Tongue (tissue), 2 donors: ENCODE measurements around the gene ARHGAP9. TPM values are rescaled to one million over a fixed set of nuclear protein-coding genes. Genes with fewer than 3 reads are reported as not detected.

ENCODE experiments used
- DNase-seq: peaks from one replicate; pipeline ENCODE4 v3.0.0-alpha.2; 2015
- total RNA-seq: library from RNA; depleted of rRNA; stranded (reverse); fragments of >200 nt; gene quantifications from one replicate; pipeline ENCODE4 v1.2.3, GENCODE V29; 2014

The ARHGAP9 gene
- total RNA-seq, 1 donor from 2014 or later, result 2.5 TPM

DNA sequence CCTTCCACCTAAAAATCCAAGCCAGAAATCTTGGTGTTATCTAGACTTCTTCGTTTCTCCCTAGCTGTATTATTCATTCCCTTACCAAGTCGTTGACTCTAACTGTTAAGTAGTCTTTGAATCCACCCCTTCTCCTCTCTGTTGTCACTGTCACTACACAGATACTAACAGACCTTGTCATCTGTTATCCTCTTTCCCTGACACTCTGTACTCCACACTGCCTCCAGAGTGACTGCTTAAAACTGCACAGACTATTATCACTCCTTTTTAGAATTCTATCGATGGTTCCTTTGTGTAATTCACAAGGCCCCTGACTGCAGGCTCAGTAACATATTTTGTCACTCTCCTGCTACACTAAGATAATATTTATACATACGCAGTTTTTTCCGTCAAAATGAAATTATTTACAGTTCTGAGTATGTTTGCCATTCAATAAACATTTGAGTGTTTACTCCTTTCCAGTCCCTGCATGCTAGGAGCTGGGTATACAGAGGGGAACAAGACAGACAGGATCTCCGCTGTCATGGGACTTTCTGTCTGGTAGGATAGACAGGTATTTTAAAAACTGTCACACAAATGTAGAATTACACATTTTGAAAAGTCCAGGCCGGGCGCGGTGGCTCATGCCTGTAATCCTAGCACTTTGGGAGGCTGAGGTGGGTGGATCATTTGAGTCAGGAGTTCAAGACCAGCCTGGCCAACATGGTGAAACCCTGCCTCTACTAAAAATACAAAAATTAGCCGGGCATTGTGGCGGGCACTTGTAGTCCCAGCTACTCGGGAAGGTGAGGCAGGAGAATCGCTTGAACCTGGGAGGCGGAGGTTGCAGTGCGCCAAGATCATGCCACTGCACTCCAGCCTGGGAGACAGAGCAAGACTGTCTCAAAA, 12.0 kb upstream of the ARHGAP9 start:
- DNase-seq, result no peak

DNA sequence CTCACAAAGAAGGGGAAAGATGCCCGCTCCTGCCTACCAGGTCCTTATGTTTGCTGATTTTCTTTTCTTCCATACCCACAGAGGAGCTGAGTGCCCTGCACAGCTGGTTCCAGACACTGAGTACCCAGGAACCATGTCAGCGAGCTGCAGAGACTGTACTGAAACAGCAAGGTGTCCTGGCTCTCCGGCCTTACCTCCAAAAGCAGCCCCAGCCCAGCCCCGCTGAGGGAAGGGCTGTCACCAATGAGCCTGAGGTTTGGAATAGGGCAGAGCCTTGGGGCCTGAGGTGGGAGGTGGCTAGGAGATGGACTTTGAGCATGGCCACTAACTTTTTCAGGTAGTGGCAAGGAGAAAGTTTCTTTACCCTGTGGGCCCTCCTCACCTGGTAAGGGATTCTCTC, 10.5 kb upstream of the ARHGAP9 start:
- DNase-seq, result no peak

DNA sequence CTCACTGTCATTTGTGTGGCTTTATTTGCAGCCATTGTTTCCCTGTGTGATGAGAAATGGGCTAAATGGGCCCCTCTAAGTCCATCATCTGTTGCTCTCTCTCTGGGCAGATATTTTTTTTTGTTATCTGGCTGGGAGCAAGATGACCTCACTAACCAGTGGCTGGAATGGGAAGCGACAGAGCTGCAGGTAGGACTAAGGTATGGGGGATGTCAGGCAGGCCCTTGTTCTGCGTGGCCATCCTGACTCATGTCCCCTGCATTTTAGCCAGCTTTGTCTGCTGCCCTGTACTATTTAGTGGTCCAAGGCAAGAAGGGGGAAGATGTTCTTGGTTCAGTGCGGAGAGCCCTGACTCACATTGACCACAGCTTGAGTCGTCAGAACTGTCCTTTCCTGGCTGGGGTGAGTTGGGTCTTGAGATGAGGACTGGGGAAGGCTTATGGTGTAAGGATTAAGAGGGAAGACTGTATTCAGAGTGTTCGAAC, 9.5 kb upstream of the ARHGAP9 start:
- no peak for DNase-seq

DNA sequence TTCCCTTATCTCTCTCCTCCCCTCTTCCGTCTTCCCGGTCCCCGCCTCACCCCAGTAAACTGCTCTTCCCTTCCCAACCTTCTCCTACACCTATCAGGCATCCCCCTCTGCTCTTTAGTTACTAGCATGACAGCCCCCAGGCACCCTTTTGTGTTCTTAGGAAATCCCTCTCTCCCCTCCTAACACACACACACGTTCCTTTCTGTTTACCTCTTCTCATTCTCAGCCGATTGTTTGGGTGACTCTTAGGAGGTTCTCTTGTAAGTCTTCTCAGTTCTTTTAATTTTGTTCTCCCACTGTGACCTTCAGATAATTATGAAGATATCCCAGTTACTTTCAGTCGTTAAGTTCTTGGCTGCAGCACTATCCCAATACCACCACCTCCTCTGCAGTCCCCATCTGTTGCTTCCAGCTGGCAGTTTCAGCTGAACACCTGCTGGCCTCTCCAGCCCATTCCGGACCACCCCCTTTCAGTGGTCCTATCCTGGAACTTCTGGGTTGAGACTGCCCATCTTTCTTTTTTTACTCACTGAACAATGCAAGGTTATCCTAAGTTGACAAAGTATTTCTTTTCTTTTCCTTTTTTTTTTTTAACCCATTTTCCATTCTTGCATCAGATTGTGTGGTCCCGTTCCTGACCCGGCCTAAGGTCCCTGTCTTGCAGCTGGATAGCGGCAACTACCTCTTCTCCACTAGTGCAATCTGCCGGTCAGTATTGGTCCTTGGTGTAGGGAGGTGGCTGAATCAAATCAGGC, 8.9 kb upstream of the ARHGAP9 start:
- DNase-seq, result peak; percentile 25

DNA sequence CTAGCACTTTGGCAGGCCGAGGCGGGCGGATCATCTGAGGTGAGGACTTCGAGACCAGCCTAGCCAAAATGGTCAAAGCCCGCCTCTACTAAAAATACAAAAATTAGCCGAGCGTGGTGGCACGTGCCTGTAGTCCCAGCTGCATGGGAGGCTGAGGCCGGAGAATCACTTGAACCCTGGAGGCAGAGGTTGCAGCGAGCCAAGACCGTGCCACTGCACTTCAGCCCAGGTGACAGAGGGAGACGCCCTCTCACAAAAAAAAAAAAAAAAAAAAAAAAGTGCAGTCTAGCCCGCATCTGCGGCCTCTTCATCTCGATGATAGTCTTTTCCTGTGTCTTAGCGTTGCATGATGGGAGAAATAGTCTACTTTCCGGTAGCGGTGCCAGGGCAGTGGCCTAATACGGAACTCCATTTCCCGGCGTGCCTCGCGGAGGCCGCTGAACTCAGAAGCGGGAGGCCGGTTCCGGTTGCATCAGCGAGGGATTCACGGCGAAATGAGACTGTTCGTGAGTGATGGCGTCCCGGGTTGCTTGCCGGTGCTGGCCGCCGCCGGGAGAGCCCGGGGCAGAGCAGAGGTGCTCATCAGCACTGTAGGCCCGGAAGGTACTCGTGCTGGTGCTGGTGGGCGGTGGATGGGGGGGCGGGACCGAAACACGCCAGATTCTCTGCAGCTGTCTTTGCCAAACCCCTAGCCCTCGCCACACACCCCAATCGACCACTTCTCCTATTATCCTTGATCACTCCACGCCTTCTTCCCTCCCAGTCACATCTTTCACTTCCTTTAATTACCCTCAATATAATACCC, 8.1 kb upstream of the ARHGAP9 start, which contains the start of gene MARS1:
Gene MARS1, plus strand, starts transcription at position 472 of the 805 bp plus-strand sequence. Its CDS starts 23 bp downstream, at position 495.
- DNase-seq, result peak; percentile 99

DNA sequence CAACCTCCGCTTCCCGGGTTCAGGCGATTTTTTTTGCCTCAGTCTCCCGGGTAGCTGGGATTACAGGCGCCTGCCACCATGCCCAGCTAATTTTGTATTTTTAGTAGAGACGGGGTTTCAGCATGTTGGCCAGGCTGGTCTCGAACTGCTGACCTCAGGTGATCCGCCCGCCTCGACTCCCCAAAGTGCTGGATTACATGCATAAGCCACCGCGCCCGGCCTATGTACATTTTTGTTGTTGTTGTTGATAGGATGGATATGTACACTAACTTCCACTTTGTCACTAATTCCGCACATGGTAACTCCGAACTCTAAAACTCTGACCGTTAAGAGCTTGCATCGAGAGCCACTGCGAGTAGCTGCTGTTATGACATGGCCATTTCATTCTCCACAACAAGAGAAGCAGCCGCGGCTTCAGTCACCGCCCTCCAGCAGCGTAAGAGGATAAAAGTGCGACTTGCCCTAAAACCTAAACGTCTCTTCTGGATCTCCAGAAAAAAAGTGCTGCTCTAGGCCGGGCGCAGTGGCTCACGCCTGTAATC, 7.5 kb upstream of the ARHGAP9 start:
- DNase-seq, result peak; percentile 8

DNA sequence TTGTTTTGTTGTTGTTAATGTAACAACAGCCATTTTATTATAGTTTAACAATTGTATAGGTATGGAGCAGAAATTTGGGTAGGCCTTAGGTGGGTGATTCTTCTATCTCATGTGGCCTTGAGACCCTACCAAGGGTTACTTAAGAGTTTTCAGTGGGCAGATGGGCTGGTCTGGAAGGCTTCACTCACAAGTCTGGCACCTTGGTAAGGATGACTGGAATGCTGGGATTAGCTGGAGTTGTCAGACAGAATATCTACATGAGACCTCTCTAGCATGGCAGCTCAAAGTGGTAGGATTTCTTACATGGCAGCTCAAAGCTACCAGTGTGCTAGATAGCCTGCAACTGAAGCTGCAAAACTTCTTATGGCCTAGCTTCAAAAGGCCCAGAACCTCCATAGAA, 6.0 kb upstream of the ARHGAP9 start:
- DNase-seq, result no peak

DNA sequence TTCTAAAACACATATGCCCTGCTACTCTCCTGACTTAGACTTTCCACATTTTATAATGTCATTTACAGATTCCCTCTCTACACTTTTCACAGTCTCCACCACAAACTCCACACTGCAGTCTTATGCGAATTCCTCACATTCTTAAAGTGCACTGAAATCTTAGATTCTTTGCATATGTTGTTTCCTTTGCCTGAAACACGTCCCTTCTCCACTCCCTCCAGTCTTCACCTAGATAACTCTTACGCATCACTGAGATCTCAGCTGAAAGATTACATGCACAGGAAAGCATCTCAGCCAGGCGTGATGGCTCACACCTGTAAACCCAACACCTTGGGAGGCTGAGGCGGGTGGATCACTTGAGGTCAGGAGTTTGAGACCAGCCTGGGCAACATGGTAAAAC, 3.8 kb upstream of the ARHGAP9 start:
- no peak for DNase-seq

DNA sequence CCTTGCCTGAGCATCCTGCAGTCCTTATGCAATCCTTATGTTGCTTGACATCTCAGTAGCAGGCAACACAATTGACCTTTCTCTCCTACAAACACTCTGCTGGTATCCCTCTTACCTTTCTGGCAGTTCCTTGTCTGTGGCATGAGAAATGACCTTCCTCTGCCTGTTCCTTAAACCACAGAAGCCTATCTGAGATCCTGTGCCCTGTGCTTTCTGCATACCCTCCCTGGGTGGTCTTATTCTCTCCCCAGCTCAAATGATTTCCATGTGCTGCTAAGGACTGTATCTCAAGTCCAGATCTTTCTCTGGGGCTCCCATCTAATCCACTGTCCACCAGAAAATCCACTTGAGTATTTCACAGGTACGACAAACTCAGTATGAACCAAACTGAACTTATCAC, 2.0 kb upstream of the ARHGAP9 start:
- DNase-seq, result no peak

DNA sequence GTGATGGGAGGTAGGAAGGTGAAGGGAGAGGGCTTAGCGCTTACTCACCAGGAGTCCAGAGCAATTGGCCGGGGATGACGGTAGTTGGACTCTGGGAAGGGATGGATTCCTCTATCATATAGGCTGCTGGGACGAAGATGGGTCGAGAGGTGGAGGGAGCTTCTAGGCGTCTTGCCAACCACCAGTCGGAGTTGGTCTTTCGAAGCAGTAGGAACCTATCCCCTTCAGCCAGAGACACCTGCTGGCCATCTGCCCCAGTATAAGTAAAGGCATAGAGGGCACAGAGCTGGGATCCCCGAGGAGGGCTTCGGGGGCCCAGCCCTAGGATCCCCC, 657 bp downstream of the ARHGAP9 start:
- no peak for DNase-seq

DNA sequence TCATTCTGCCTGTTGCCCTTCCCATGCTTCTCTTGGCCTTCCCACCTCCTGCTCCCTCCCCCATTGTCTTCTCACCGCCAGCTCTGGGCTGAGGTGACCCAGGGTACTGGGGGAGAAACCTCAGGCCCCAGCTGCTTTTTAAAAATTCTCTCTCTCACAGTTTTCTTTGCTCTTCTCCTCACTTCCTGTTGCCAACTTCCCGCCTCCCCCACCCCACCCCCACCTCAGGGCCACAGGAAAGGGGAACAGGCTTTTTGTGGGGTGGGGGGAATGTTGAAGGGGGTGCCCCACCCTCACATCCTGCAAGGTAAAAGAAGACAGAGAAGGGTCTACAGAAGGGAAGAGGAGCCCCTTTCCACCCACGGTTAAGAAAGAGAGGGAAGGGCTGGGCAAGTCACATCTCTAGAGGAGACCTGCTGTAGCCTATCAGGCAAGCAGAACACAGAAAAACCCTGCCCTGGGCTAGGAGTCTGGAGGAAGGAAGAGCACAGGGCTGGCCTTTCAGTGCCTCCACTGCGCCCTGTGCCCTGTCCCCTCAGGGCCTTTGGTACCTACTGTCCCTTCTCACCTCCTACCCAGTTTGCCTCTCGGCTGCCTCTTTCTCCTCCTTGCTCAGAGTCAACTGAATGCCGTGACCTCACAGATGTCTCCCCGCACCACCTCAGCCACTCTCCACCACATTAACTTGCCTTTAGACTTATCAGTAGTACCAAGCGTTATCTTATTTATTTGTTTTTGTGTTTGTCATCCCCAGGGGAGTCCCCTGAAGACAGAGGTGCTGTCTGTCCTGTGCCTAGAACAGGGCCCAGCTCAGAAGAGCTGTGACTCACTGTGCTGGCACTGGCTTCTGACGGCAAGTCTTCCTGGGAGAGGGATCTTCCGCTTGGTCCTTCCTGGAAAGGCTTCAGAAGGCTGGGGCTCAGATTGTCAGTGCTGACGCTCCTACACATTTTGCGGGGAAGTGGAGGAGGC, 1.7 kb downstream of the ARHGAP9 start:
- DNase-seq, result no peak

DNA sequence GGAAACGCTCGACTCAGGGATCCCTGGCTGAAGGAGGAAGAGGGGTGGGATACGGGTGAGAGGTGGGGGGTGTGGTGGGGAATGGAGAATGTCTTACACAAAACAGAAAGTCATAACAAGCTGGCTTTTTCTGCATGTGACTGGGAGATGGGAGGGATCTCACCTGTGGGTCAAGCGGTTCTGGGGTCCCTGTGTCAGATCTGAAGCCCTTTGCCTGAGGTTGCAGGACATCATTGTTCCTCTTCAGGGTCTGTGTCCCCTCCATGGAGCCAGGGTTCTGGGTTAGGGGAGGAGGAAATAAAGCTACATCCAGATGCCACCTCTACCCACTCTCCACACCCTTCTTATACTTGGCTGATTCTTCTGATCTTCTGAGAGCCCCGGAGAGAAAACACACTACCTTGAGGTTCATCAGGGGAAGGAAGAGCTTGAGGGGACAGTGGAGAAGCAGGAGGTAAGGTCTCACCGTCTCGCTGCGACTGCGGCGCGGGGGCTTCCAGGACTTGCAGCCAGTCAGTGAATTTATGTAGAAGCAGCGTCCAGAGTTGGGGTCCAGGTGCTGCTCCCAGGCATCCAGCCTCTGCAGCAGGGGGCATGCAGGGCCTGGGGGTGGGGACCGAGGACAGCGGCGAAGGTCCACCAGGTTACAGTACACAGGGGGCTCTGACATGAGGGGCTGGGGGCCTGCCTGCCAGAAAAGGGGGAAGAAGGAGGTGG, 2.5 kb downstream of the ARHGAP9 start:
- DNase-seq, result no peak

DNA sequence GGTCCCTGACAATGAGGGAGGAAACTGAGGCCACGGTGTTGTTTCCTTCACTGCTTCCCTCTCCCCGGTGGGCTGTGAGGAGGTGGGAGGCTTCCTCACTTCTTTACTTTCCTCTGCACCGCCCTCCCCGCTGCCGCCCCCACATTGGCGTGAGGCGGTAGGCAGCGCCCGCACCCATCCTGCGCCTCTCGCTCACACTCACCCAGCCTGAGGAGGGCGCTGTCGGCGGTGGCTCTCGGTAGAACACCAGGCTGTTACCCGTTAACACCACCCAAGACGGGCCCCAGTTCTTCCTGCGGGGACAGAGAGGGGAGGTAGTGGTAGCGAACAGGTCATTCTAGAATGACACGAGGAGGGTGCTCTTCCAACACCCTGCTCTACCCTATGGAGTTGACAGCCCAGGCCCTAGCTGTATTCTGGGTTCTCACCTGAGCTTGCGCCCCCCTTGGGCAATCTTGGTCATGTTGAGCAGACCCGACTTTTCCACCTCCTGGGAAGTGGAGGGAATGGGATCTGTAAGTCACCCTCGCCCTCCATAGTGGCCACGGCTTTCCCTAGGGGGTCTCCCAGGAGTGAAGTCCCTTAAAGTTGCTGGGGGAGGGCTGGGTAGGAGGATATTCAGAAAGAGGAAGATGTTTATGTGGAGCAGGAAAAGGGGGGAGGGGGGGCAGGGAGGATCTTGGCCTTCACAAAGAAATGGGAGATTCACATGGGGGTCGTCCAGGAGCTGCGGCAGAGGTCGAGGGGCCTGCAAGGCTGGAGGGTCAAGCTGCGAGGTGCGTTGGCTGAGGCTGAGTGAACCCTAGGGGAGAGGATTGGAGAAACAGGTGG, 3.3 kb downstream of the ARHGAP9 start:
- DNase-seq, result no peak

DNA sequence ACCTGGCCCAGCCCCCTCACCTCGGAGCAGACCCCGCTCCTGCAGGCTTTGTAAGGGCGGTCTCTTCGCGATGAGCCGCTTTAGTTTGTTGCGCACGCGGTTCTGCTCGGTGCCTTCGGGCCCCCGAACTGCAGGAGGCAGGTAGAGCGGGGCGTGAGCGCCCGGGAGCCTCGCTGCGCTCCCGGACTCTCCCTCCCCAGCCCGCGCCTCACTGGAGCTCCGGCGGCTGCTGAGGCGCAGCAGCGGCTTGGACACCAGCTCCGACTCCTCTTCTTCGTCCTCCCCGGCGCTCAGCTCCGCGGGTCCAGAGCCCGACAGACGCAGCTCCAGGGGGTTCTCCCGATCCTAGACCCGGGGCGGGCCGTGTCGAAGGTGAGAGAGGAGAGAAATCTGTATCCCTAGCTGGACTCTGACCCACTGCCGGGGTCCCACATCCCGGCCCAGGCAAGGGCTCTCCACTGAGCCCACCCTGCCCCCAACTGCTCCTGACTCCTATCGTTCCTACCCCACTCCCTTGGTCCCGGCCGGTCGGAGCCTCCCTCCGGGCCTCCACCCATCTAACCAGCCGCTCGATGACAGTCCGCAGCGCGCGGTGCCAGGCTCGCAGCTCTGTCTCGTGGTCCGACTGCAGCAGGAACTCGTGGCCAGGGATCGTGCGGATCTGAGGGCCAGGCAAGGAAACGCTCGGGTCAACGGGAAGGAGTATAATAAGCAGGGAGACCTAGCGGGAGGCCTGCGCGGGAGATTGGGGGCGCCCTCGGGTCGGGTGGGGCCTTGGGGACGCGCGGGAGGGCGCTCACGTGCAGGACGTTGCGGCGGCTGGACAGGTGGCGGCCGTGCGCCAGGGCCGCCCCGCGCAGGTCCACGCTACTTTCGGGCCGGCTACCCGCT, 4.2 kb downstream of the ARHGAP9 start:
- no peak for DNase-seq

DNA sequence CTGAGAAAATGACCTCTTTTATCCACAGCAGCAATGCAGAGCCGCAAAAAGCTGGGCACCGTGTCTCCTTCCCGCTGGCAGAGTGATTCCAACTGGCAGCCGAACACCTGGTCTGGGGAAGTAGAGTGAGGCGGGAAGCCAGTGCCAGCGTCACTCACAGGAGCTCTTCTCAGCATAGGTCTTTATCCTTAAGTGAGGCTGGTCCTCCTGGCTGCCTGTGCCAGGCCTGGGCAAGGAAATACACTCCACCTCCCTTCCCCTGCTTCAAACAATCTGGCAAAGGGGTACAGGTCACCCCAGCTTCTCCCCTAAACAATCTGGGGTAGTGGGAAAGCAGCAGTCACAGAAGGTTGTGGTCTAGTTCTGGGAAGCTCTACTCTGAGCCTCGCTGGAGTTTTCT, 4.8 kb downstream of the ARHGAP9 start:
- DNase-seq, result no peak

DNA sequence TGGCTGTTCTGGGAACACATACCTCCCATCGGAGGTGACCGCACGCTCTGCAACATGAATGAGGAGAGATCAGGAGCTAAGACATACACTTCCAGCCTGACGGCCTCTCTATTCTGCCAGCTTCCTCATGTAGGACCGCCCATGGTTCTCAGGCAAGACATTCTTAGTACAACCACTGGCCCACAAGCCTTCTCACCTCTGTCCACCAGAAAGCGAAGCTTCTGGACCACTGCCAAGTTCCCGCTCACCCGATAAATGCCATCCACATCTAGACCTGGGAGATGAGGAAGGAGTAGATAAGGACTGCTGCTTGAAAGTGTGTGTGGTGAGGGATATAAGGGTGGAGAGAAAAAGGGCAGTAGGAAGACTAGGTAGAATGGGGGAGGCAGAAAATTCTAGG, 5.2 kb downstream of the ARHGAP9 start:
- no peak for DNase-seq

DNA sequence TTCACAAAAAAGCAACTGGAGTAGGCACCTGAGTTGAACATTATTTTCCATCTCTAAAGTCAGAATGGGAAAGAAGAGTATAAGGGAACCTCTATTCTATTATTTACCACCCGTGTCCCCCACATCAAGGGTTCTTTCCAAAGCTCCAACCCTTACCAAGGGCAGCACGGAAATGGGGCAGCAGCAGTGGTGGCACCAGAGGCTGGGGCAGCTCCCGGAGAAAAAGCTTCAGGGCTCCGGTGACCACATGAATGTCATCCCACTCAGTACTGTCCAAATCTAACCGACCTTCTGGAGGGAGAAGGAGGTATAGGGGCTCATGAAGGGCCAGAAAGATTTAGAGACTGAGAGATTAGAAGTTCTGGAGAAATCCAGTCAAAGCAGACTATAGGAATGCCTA, 5.8 kb downstream of the ARHGAP9 start:
- no peak for DNase-seq

DNA sequence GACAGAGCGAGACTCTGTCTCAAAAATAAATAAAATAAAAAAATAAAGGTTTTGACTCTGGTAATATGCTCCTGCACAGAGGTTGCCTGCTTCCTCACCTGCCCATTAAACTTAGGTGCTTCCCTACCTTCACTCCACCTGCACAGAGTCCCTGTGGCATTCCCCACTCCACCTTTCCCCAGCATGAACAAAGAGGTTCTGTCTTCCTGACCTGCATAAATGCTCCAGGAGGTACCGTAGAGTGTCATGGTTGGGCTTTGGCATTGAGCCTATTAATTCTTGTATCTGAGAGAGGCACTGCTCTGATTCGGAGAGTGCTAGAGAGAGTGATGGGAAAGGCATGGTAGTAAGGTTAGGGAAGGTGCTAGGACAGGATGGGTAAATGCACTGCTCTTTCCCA, 6.3 kb downstream of the ARHGAP9 start:
- DNase-seq, result no peak
